ENCODE results near the gene MOCOS.

MOCOS gene

DNA sequence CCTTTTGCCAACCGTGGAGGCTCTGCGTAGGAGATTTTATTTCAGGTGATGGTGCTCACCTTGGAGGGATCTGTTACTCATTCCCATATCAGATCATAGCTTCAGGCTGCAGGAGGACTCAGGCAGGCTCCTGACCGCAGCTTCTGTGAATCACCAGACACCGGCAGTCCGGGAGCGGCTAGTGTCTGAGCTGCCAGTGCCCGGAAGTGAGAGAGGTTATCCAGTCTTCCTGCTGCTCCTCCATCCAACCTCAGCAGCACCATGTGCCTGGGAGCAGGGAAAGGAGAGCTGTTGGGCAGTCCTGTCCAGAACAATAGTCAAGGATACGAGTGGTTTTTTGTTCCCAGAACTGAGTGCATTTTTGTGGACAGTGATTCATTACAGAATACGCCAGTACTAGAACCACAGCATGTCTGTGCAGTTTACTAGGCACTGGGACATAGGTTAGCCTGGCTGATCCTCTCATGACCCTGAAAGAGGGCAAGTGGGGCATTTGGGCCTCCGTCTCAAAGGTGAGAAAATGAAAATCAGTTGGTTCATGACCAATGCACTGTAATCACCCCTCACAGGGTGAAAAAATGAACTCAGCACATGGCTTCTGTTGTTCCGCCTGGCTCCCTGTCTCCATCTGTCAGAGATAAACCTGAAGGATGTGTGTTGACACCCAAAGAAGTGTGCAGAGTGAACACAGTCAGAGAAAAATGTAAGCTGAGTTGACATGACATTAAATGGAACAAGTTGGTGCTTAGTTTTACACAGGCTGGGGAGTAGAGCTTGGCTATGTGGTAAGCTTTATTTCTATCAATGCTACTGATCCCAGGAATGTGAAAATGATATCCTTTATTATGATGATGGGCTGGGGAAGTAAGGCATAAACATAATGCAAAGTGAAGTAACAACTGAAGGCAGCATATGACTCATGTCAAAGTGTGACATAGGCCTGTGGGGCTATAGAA, 122.4 kb downstream of the MOCOS start:
- DNase-seq, result no peak

DNA sequence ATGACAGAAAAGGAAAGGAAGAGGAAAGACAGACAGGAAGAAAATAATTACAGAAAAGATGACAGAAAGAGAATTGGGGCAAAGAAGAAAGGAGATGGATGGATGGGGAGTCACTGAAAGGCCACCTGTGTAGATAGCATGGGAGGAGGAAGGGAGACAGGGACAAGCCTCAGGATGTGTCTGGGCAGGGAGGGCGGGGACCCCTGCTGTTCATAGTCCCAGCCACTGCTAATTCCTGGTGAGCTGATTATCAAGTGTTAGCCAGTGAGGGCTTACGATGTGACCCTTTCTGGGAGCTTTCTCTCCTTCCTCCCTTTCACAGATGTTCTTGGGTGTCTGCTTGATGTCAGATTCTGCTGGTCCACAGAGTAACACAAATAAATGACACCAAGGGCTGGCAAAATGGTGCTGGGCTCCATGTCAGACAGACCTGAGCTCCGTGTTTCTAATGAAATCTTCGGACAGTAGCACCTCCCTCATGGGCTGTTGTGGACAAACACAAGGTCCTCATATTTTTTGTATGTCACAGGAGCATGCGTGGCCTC, 123.8 kb downstream of the MOCOS start:
- DNase-seq, result no peak

DNA sequence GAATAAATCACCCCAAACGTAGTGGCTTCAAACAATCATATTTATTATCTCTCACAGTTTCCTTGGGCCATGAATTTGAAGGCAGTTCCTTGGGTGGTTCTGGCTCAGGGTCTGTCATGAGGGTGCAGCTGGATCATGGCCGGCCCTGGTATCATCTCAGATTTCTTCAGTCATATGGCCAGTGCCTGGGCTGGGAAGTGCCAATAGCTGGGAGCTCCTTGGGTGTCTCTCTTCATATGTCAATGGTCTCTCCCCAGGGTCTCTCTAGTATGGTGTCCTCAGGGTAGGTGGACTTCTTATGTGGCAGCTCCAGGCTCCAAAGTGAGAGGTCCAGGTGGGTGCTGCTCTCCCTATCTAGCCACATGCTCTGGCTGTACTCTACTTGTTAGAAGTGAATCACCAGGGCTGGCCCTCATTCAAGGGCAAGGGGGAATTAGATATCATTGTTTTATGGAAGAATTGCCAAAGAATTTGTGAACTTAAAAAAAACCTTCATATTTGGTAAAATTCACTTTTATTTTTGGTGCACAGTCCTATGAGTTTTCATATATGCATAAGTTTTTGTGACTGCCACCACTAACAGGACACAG, 125.6 kb downstream of the MOCOS start:
- no peak for DNase-seq

DNA sequence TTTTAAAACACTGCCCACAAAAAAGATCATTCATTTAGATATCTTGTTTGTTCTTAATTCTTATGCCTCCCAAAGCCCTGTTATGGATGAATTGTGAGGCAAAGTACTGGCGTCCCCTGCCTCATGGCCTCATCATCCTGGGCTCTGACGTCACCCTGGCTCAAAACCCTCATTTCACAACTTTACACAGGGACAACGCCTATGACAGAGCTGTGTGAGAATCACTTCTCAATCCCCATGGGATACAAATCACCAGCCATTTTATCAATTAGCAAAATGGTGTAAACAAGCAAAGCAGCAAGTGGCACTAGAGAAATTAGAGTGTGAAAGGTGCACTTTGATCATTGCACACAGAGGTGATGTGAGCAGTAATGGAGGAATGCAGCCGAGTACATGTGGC, 126.8 kb downstream of the MOCOS start:
- DNase-seq, result no peak

DNA sequence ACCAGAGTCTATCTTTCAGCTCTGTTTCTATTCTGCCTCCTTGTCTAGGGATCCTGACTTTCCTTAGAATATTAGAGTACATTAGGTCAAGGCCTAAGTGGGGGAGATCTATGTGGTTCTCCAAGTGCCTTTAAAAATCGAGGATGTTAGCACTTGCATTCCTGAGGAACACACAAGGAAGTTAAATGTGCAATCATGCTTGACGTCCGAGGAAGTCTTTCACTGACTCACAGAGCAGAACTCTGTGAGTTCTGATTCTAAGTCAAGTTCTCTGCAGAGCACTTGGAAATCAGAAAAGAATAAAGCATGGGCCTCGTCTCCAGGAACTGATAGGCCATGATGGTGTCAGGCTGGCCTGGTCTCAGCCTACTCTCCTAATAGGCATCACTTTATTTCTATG, 127.5 kb downstream of the MOCOS start:
- no peak for DNase-seq

DNA sequence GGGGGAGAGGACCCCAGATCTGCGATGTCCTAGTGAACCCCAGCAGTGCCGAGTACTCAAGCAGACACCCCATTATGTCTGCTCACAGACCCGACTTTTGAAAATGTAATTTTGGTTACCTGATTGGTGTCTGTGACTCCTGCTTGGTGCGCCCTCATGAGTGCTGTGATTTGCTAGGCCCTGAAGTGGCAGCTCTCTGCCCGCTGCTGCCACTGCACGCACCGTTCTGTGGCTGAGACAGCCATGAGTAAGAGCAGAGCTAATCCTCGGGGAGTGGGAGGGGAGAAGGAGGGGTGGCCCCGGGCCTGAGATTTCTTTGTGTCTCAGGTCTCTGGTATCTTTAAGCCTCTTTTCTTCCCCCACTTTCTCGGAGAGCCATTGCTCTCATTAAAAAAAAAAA, 128.4 kb downstream of the MOCOS start:
- DNase-seq, result no peak

DNA sequence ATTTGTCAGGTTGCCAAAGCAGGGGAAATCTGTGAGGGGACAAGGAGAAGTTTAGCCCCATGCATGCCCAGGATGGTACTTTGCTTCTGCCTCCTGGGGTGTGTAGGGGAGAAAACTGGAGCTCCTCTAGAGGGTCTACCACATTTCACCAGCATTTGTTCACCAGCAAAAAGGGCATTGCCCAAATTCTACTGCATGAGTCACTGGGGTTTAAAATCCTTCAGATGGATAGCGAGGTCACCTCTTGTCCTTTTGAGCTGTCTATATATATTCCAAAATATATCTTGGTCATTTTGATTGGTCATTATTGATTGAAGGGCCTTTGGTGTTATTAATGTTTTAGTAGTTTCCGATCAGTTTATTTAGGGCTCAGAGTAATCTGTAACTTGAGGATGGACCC, 128.9 kb downstream of the MOCOS start:
- no peak for DNase-seq

Data from hematopoietic multipotent progenitor cell treated with erythropoietin and hydrocortisone succinate and interleukin-3 and kit ligand, for 8 days (in vitro differentiated cells).